Activated naive CD4-positive, alpha-beta T cell treated with anti-CD3 and anti-CD28 coated beads, Interleukin-2, amount 50 U/mL, for 24 hours (primary cell): Measurements from ENCODE around the gene NHERF2.

Experiments used
- H3K27ac Mint-ChIP-seq: one replicate; pipeline ENCODE4 v1.8.0; 2021; ENCODE audit warnings: mild to moderate bottlenecking, mixed read lengths
- H3K27me3 Mint-ChIP-seq: one replicate; pipeline ENCODE4 v1.8.0; 2021; ENCODE audit warnings: mixed read lengths
- H3K36me3 Mint-ChIP-seq: one replicate; pipeline ENCODE4 v1.8.0; 2021; ENCODE audit warnings: mixed read lengths
- H3K4me1 Mint-ChIP-seq: one replicate; pipeline ENCODE4 v1.8.0; 2021; ENCODE audit warnings: mixed read lengths
- H3K4me3 Mint-ChIP-seq: one replicate; pipeline ENCODE4 v1.8.0; 2021; ENCODE audit warnings: mild to moderate bottlenecking, mixed read lengths
- H3K9me3 Mint-ChIP-seq: one replicate; pipeline ENCODE4 v1.8.0; 2021; ENCODE audit warnings: mixed read lengths

Gene NHERF2

GRCh38 chr16:1985466-1986150, 41.1 kb upstream of the NHERF2 start:
- H3K9me3 Mint-ChIP-seq: no peaks in the 10 kb centered on the region

DNA sequence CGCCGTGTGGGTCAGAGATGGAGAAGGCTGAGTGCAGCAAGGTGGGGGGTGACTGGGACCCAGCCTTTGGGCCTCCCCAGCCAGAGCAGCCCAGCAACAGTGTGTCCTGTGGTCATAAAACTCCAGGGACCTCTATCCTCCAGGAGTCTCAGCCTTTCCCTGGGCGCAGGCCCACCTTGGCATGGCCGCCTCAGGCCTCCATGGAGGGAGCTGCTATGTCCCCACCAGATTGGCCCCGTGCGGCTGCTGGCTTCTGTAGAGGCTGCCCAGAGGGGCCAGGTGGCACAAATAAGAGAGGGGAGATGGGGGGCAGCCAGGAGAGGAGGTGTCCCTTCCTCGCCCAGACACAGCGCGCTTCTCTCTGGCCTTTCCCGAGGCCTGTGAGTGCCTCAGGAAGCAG, 39.5 kb upstream of the NHERF2 start:
- H3K9me3 Mint-ChIP-seq: no peaks in the 10 kb centered on the region
- no peak overlapping the region for H3K27ac Mint-ChIP-seq
- peaks cover 3% of the 10 kb centered on the region for H3K36me3 Mint-ChIP-seq
- H3K4me1 Mint-ChIP-seq: peaks cover 31% of the 10 kb centered on the region
- H3K4me3 Mint-ChIP-seq: no peak overlapping the region
- peaks cover 9% of the 10 kb centered on the region for H3K27me3 Mint-ChIP-seq

More at GRCh38 chr16:1985466-1986150, 41.1 kb upstream of the NHERF2 start:
- Mint-ChIP-seq H3K4me1 (peaks cover 20% of the 10 kb centered on the region), H3K36me3 (peaks cover 3% of the 10 kb centered on the region), H3K27ac (peak overlapping the region; percentile 30), H3K4me3 (peak overlapping the region; percentile 80), H3K27me3 (peaks cover 11% of the 10 kb centered on the region)

- H3K27me3 Mint-ChIP-seq: peaks cover 9% of the 10 kb centered on the region
- H3K4me1 Mint-ChIP-seq: peaks cover 29% of the 10 kb centered on the region
- no peaks in the 10 kb centered on the region for H3K9me3 Mint-ChIP-seq
- H3K27ac Mint-ChIP-seq: no peak within 1 kb of the TSS
- peak within 1 kb of the TSS; percentile 77 for H3K4me3 Mint-ChIP-seq
- H3K36me3 Mint-ChIP-seq: peaks cover 3% of the 10 kb centered on the region
Measured at GRCh38 chr16:1989209-1990100, 37.2 kb upstream of the NHERF2 start, which contains the start of gene SYNGR3. SYNGR3 (plus strand) TSS chr16:1989970; CDS start chr16:1990103, 133 bp downstream.

DNA sequence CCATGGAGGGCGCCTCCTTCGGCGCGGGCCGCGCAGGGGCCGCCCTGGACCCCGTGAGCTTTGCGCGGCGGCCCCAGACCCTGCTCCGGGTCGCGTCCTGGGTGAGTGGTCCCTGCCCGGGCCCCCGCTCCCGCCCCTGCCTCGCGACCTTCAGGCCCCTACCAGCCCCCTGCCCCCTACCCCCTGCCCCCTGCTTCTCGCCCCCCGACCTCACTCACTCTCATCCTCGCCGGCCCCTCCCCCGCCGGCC, 36.7 kb upstream of the NHERF2 start:
- H3K36me3 Mint-ChIP-seq: peaks cover 3% of the 10 kb centered on the region
- H3K27me3 Mint-ChIP-seq: peaks cover 9% of the 10 kb centered on the region
- no peak overlapping the region for H3K4me3 Mint-ChIP-seq

GRCh38 chr16:1990351-1991134, 36.2 kb upstream of the NHERF2 start:
- Mint-ChIP-seq H3K4me3 (peak overlapping the region; percentile 77), H3K36me3 (peaks cover 3% of the 10 kb centered on the region), H3K27me3 (peaks cover 9% of the 10 kb centered on the region), H3K27ac (no peak overlapping the region), H3K9me3 (no peaks in the 10 kb centered on the region), H3K4me1 (peaks cover 21% of the 10 kb centered on the region)

More for the DNA sequence above, 36.7 kb upstream of the NHERF2 start:
- Mint-ChIP-seq H3K4me1 (peaks cover 24% of the 10 kb centered on the region), H3K27ac (no peak overlapping the region), H3K9me3 (no peaks in the 10 kb centered on the region)

GRCh38 chr16:1991135-1991551, 35.6 kb upstream of the NHERF2 start:
- H3K4me1 Mint-ChIP-seq: peaks cover 21% of the 10 kb centered on the region
- H3K27ac Mint-ChIP-seq: peak overlapping the region; percentile 30
- peak overlapping the region; percentile 77 for H3K4me3 Mint-ChIP-seq

GRCh38 chr16:1991588-1991947, 35.1 kb upstream of the NHERF2 start:
- H3K27ac Mint-ChIP-seq: no peak overlapping the region
- H3K27me3 Mint-ChIP-seq: peaks cover 9% of the 10 kb centered on the region
- peak overlapping the region; percentile 77 for H3K4me3 Mint-ChIP-seq
- H3K9me3 Mint-ChIP-seq: no peaks in the 10 kb centered on the region
- H3K36me3 Mint-ChIP-seq: peaks cover 2% of the 10 kb centered on the region
- peaks cover 21% of the 10 kb centered on the region for H3K4me1 Mint-ChIP-seq

More at GRCh38 chr16:1991135-1991551, 35.6 kb upstream of the NHERF2 start:
- Mint-ChIP-seq H3K36me3 (peaks cover 3% of the 10 kb centered on the region), H3K27me3 (peaks cover 9% of the 10 kb centered on the region), H3K9me3 (no peaks in the 10 kb centered on the region)

DNA sequence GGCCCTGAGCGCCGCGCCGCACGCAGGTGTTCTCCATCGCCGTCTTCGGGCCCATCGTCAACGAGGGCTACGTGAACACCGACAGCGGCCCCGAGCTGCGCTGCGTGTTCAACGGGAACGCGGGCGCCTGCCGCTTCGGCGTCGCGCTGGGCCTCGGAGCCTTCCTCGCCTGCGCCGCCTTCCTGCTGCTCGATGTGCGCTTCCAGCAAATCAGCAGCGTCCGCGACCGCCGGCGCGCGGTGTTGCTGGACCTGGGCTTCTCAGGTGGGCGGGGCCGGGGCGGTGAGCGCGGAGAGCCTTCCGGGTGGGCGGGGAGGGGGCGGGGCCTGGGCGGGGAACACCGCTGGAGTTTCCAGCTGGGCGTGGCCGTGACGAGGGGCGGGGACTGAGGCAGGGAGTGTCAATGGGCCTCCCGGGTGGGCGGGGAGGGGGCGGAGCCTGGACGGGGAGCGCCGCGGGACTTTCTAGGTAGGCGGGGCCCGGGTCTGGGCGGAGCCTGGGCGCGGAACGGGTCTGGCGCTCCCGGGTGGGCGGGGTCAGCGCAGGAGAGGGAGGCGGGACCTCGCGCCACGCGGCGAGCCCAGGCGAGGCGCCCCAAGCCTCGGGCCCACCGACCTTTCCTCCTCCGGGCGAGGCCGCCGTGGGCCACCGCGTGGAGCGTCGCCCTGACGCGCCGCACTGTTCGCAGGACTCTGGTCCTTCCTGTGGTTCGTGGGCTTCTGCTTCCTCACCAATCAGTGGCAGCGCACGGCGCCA, 34.6 kb upstream of the NHERF2 start:
- Mint-ChIP-seq H3K9me3 (no peaks in the 10 kb centered on the region), H3K4me1 (peaks cover 21% of the 10 kb centered on the region), H3K36me3 (no peaks in the 10 kb centered on the region), H3K27me3 (peaks cover 9% of the 10 kb centered on the region), H3K4me3 (peak overlapping the region; percentile 77), H3K27ac (no peak overlapping the region)

DNA sequence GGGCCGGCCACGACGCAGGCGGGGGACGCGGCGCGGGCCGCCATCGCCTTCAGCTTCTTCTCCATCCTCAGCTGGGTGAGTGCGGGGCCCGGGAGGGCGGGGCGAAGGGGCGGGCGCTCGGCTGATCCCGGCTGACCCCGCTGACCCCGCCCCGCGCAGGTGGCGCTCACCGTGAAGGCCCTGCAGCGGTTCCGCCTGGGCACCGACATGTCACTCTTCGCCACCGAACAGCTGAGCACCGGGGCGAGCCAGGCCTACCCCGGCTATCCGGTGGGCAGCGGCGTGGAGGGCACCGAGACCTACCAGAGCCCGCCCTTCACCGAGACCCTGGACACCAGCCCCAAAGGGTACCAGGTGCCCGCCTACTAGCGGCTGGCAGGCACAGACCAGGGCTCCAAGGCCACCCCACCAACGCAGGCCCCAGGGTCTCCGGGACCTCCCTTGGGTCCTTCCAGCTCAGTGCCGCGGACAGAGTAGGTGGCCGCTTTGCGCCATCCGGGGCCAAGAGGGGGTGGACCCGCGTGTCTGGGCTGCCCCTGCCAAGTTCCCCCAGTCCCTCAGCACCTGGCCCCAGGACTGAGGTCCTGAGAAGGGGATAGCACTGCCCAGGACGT, 33.9 kb upstream of the NHERF2 start:
- Mint-ChIP-seq H3K9me3 (no peaks in the 10 kb centered on the region), H3K4me1 (peaks cover 21% of the 10 kb centered on the region), H3K27me3 (peaks cover 9% of the 10 kb centered on the region), H3K27ac (no peak overlapping the region), H3K36me3 (peaks cover 2% of the 10 kb centered on the region), H3K4me3 (no peak overlapping the region)

GRCh38 chr16:1993731-1994131, 33.0 kb upstream of the NHERF2 start:
- Mint-ChIP-seq H3K36me3 (peaks cover 4% of the 10 kb centered on the region), H3K9me3 (no peaks in the 10 kb centered on the region), H3K4me3 (no peak overlapping the region), H3K27ac (no peak overlapping the region), H3K4me1 (peaks cover 18% of the 10 kb centered on the region), H3K27me3 (peaks cover 6% of the 10 kb centered on the region)

DNA sequence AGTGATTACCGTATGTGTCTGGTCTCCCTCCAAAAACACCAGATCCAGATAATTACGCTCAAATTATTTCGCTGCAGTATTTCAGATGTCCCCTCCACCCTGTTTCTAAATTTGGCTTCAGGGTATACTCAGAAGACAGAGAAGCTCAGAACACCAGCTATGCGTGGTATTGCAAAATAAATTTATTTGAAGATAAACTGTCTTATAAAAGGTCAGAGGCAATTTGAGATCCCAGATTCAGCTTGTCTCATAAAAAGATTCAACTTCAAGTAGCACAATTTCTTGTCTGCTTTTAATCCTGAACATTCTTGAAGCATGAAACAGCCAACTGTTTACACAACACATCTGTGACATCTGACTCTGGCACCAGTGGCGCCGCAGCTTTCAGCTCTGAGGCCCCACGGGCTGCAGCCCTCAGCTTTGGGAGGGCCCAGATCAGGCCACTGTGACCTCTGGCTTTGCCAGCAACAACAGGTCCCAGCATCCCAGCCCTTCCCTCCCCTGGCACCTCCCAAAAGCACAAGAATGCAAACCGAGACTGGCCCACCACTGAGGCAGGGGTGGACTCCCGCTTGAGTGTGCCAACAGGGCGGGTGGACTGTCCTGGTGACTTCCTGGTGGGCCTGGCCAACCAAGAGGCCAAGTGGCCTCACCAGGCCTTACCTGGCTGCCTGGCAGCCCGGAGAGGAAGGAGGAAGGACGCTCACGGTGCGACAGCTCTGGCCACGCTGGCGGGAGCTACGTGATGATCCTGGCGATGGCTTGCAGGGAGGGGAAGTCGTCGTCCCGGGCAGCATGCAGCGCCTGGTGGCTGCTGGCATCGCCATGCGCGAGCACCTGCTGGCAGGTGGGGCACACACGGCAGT, 29.0 kb upstream of the NHERF2 start:
- Mint-ChIP-seq H3K36me3 (peaks cover 4% of the 10 kb centered on the region), H3K27ac (no peak overlapping the region), H3K4me3 (no peak overlapping the region), H3K4me1 (peaks cover 4% of the 10 kb centered on the region), H3K27me3 (no peaks in the 10 kb centered on the region), H3K9me3 (no peaks in the 10 kb centered on the region)

DNA sequence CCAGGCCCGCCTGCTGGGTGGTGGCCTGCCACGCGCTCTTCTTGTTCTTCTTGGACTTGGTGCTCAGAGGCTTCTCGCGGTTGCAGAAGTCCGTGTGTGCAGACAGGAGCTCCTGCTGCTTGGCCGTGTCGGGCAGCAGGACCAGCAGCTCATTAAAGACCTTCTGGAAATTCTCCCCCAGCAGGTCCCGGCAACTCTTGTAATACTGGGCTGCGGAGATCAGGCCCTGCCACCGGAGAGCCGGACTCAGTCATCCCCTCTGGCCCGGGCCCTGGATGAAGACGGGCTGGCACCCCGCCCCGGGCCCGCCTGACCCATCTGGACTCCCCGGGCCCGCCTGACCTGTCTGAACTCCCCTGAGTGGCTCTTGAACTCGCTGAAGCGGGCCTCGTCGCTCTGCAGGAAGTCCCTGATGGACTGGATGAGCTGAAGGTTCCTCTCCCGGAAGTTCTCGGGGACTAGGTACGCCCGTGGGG, 28.3 kb upstream of the NHERF2 start:
- Mint-ChIP-seq H3K36me3 (peaks cover 4% of the 10 kb centered on the region), H3K9me3 (no peaks in the 10 kb centered on the region), H3K4me1 (peaks cover 4% of the 10 kb centered on the region)

DNA sequence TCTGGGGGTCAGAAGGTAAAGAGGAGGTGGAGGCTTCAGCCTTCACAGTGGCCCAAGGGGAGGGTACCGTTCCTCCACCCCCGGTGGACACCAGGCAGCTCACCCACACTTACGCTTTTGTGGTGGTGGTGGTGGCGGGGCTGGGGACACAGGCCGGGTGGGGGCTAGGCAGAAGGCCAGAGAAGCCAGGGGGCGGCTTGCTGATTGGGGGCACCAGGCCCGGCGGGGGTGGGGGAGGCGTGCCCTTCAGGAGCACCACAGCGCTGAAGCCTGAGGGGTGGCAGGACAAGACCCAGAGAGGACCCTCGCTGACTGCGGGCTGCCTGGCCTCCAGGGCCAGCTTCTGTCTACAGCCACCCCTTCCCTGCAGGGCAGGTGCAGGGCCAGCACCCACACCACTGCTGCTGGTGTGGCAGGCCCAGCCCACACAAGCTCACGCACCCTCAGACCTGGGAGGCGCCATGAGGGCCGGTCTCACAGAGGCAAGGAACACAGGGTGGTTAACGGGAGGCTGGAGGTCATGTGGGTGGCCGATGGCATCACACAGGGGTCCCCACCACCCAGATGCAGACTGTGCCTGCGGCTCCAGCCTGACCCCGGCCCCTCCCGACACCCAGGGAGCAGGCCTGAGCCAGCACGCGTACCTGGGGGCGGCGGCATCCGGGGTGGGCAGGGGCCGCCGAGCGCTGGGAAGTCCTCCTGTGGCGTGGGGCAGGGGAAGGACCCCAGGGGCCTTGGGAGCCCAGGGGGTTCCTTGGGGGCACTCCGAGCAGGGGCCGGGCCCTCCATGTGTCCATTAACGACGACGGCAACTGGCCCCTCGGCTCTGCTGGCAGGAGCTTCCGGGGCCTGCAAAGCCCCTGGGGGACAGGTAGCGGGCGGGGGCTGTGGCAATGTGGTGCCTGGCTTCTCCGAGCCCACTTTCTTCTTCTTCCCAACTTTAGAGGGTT, 27.6 kb upstream of the NHERF2 start:
- Mint-ChIP-seq H3K27ac (no peak overlapping the region), H3K27me3 (no peaks in the 10 kb centered on the region), H3K36me3 (peaks cover 4% of the 10 kb centered on the region), H3K4me3 (no peak overlapping the region), H3K9me3 (no peaks in the 10 kb centered on the region), H3K4me1 (peaks cover 3% of the 10 kb centered on the region)

More for the DNA sequence above, 28.3 kb upstream of the NHERF2 start:
- Mint-ChIP-seq H3K27ac (no peak overlapping the region), H3K4me3 (no peak overlapping the region), H3K27me3 (no peaks in the 10 kb centered on the region)
